Ishikawa (cell line): Measurements from ENCODE around the gene TTN.

Experiments
- CEBPB ChIP-seq: IDR thresholded peaks from 2 replicates; pipeline ENCODE4 v1.6.1; 2012
- CREB1 ChIP-seq: IDR thresholded peaks from 2 replicates; pipeline ENCODE4 v1.6.1; 2012; ENCODE audit warnings: low read depth
- EGR1 ChIP-seq: IDR thresholded peaks from 2 replicates; pipeline ENCODE4 v1.6.1; 2012
- EP300 ChIP-seq: IDR thresholded peaks from 2 replicates; pipeline ENCODE4 v1.6.1; 2012; ENCODE audit warnings: borderline replicate concordance
- FOXM1 ChIP-seq: IDR thresholded peaks from 2 replicates; pipeline ENCODE4 v1.6.1; 2012; ENCODE audit warnings: low read depth, borderline replicate concordance
- MAX ChIP-seq: IDR thresholded peaks from 2 replicates; pipeline ENCODE4 v1.6.1; 2012
- NFIC ChIP-seq: IDR thresholded peaks from 2 replicates; pipeline ENCODE4 v1.6.1; 2012
- RAD21 ChIP-seq: IDR thresholded peaks from 2 replicates; pipeline ENCODE4 v1.6.1; 2012; ENCODE audit warnings: low read depth
- TAF1 ChIP-seq: IDR thresholded peaks from 2 replicates; pipeline ENCODE4 v1.6.1; 2012; ENCODE audit warnings: low read depth, mild to moderate bottlenecking
- TCF12 ChIP-seq: IDR thresholded peaks from 2 replicates; pipeline ENCODE4 v1.6.1; 2012; ENCODE audit warnings: low read depth
- TEAD4 ChIP-seq: IDR thresholded peaks from 2 replicates; pipeline ENCODE4 v1.6.1; 2012
- USF1 ChIP-seq: IDR thresholded peaks from 2 replicates; pipeline ENCODE4 v1.6.1; 2012
- YY1 ChIP-seq: IDR thresholded peaks from 2 replicates; pipeline ENCODE4 v1.6.1; 2012; ENCODE audit warnings: low read depth
- ZBTB7A ChIP-seq: IDR thresholded peaks from 2 replicates; pipeline ENCODE4 v1.6.1; 2012; ENCODE audit warnings: low read depth
- TF ChIP-seq, protein P1 (sequence below): IDR thresholded peaks from 2 replicates; pipeline ENCODE4 v1.6.1; 2012; ENCODE audit warnings: low read depth, mild to moderate bottlenecking

Gene TTN

GRCh38 chr2:178531168-178531567 lies 276.1 kb downstream of the TTN start:
- no peak for TF ChIP-seq USF1
- no peak for TF ChIP-seq ZBTB7A
- TF ChIP-seq TCF12, result no peak
- TF ChIP-seq TEAD4, result no peak
- TF ChIP-seq, protein P1, sequence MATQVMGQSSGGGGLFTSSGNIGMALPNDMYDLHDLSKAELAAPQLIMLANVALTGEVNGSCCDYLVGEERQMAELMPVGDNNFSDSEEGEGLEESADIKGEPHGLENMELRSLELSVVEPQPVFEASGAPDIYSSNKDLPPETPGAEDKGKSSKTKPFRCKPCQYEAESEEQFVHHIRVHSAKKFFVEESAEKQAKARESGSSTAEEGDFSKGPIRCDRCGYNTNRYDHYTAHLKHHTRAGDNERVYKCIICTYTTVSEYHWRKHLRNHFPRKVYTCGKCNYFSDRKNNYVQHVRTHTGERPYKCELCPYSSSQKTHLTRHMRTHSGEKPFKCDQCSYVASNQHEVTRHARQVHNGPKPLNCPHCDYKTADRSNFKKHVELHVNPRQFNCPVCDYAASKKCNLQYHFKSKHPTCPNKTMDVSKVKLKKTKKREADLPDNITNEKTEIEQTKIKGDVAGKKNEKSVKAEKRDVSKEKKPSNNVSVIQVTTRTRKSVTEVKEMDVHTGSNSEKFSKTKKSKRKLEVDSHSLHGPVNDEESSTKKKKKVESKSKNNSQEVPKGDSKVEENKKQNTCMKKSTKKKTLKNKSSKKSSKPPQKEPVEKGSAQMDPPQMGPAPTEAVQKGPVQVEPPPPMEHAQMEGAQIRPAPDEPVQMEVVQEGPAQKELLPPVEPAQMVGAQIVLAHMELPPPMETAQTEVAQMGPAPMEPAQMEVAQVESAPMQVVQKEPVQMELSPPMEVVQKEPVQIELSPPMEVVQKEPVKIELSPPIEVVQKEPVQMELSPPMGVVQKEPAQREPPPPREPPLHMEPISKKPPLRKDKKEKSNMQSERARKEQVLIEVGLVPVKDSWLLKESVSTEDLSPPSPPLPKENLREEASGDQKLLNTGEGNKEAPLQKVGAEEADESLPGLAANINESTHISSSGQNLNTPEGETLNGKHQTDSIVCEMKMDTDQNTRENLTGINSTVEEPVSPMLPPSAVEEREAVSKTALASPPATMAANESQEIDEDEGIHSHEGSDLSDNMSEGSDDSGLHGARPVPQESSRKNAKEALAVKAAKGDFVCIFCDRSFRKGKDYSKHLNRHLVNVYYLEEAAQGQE, result no peak
- no peak for TF ChIP-seq MAX
- no peak for TF ChIP-seq CREB1
- TF ChIP-seq EGR1, result no peak
- no peak for TF ChIP-seq YY1
- no peak for TF ChIP-seq NFIC
- no peak for TF ChIP-seq TAF1
- TF ChIP-seq FOXM1, result no peak
- no peak for TF ChIP-seq EP300
- TF ChIP-seq CEBPB, result no peak
- no peak for TF ChIP-seq RAD21

- TF ChIP-seq TCF12, result no peak
- no peak for TF ChIP-seq FOXM1
- no peak for TF ChIP-seq TEAD4
- no peak for TF ChIP-seq CEBPB
- TF ChIP-seq USF1, result no peak
- TF ChIP-seq ZBTB7A, result no peak
- TF ChIP-seq CREB1, result no peak
- no peak for TF ChIP-seq TAF1
- no peak for TF ChIP-seq EP300
- TF ChIP-seq MAX, result no peak
Observed at GRCh38 chr2:178530625-178531142, 276.5 kb downstream of the TTN start.

- TF ChIP-seq EGR1 (no peak), TAF1 (no peak), MAX (no peak), USF1 (no peak), RAD21 (no peak), ZBTB7A (no peak), CEBPB (no peak), YY1 (no peak), TEAD4 (no peak), TCF12 (no peak), NFIC (no peak), EP300 (no peak)
Observed at GRCh38 chr2:178530131-178530530, 277.1 kb downstream of the TTN start.

DNA sequence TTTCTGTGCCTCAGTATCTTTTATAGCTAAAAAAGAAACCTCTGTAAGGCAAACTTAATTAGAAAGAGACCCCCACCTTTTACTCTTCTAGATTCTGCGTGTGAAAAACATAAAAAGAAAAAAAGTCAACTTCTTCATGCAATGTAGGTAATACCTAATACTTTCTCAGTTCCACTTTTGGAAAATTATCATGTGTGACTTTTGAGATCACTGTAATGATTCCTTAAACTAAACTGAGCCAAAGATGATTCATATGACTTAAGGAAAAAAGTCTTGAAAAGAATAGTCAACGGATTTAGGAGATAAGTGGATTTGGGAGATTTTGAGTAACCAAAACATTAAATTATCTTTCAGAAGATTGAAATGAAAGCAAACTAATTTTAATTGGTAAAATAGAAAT lies 278.0 kb downstream of the TTN start:
- TF ChIP-seq TAF1 (no peak), TCF12 (no peak), EP300 (no peak), NFIC (no peak), USF1 (no peak), YY1 (no peak), FOXM1 (no peak), RAD21 (no peak), CREB1 (no peak), EGR1 (no peak), CEBPB (no peak), ZBTB7A (no peak), MAX (no peak), TEAD4 (no peak)
- TF ChIP-seq, protein P1, result no peak
